ENCODE measurements around the gene CEP68.

The CEP68 gene

GRCh38 chr2:65075176-65075575, 19.0 kb downstream of the CEP68 start:
- Histone ChIP-seq H3K36me3 (ENCODE audit: insufficient read depth, low read length) (peaks cover 65% of the 10 kb centered on the region; the same call in 1 of the 2 replicates), H3K4me2 (ENCODE audit: low read depth, low read length, poor library complexity, severe bottlenecking) (no peak overlapping the region)
- no peak for TF ChIP-seq EZH2phosphoT487 (IDR thresholded peaks at IDR 0.05; ENCODE audit: borderline replicate concordance)
- TF ChIP-seq, protein P1, sequence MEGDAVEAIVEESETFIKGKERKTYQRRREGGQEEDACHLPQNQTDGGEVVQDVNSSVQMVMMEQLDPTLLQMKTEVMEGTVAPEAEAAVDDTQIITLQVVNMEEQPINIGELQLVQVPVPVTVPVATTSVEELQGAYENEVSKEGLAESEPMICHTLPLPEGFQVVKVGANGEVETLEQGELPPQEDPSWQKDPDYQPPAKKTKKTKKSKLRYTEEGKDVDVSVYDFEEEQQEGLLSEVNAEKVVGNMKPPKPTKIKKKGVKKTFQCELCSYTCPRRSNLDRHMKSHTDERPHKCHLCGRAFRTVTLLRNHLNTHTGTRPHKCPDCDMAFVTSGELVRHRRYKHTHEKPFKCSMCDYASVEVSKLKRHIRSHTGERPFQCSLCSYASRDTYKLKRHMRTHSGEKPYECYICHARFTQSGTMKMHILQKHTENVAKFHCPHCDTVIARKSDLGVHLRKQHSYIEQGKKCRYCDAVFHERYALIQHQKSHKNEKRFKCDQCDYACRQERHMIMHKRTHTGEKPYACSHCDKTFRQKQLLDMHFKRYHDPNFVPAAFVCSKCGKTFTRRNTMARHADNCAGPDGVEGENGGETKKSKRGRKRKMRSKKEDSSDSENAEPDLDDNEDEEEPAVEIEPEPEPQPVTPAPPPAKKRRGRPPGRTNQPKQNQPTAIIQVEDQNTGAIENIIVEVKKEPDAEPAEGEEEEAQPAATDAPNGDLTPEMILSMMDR (conservative IDR thresholded peaks at IDR 0.05; ENCODE audit: low read length), result no peak

DNA sequence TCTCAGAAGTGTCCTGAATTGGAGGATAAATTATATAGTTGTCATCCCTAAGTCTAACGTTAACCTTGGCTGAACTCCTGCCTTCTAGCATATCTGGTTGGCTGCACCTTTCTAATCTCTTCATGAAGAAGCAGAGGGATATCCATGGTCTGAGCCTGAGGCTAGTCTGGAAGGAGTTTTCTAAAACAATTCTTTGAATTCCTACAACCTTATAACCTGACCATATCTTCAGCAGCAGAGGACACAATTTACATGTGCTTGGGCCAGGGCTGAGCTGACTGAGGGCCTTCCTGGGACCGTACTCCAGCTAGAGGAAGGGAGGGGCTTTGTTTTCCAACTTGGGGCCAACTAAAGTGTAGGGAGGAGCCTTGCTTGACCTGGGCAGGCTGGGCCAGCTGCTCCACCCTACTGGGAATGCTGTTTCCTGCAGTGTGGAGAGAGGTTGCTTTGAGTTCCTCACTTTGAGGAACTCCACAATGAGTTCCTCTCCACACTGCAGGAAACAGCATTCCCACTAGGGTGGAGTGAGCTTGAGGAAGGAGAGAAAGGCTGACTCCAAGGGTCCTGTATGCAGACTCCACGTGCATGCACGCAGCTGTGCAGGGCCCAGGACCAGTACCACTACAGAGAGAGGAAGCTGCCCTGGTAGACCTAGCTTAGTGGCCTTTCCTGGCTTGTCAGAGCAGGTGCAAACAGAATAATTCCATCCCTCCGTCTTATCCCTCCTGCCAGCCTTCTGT, 19.6 kb downstream of the CEP68 start:
- H3K9me2 ChIP-seq (replicated peaks; ENCODE audit: low read depth, low read length), result no peaks in the 10 kb centered on the region
- H3K9me3 ChIP-seq (ENCODE audit: insufficient read depth, low read depth, low read length), result no peaks in the 10 kb centered on the region
- no peaks in the 10 kb centered on the region for H3K4me1 ChIP-seq (ENCODE audit: insufficient read depth, low read length, poor library complexity, severe bottlenecking)
- TF ChIP-seq, protein P1 (conservative IDR thresholded peaks at IDR 0.05; ENCODE audit: low read length), result no peak
- TF ChIP-seq EZH2phosphoT487 (IDR thresholded peaks at IDR 0.05; ENCODE audit: borderline replicate concordance), result no peak
- H4K20me1 ChIP-seq (ENCODE audit: insufficient read depth, low read length, poor library complexity, severe bottlenecking), result no peaks in the 10 kb centered on the region
- no peak overlapping the region for H3K4me2 ChIP-seq (ENCODE audit: low read depth, low read length, poor library complexity, severe bottlenecking)
- H3K4me3 ChIP-seq (ENCODE audit: low read length, poor library complexity, severe bottlenecking), result no peak overlapping the region
- H3K36me3 ChIP-seq (ENCODE audit: insufficient read depth, low read length), result peaks cover 62% of the 10 kb centered on the region; the same call in 1 of the 2 replicates
- no peaks in the 10 kb centered on the region for H3F3A ChIP-seq (ENCODE audit: low read depth)
- no peaks in the 10 kb centered on the region for H3K79me2 ChIP-seq (ENCODE audit: insufficient read depth, low read length)
- no peaks in the 10 kb centered on the region for H3K27me3 ChIP-seq (ENCODE audit: insufficient read depth, low read length, poor library complexity, severe bottlenecking)
- H2AFZ ChIP-seq (ENCODE audit: low read length), result no peak overlapping the region
- H3K9ac ChIP-seq (ENCODE audit: low read depth, low read length, poor library complexity, severe bottlenecking), result no peak overlapping the region

More at GRCh38 chr2:65075176-65075575, 19.0 kb downstream of the CEP68 start:
- Histone ChIP-seq H4K20me1 (ENCODE audit: insufficient read depth, low read length, poor library complexity, severe bottlenecking) (no peaks in the 10 kb centered on the region), H3K9ac (ENCODE audit: low read depth, low read length, poor library complexity, severe bottlenecking) (no peak overlapping the region), H3K27me3 (ENCODE audit: insufficient read depth, low read length, poor library complexity, severe bottlenecking) (no peaks in the 10 kb centered on the region), H3K4me1 (ENCODE audit: insufficient read depth, low read length, poor library complexity, severe bottlenecking) (no peaks in the 10 kb centered on the region), H3K9me2 (replicated peaks; ENCODE audit: low read depth, low read length) (no peaks in the 10 kb centered on the region), H3K79me2 (ENCODE audit: insufficient read depth, low read length) (no peaks in the 10 kb centered on the region), H2AFZ (ENCODE audit: low read length) (no peak overlapping the region), H3K4me3 (ENCODE audit: low read length, poor library complexity, severe bottlenecking) (no peak overlapping the region), H3K9me3 (ENCODE audit: insufficient read depth, low read depth, low read length) (no peaks in the 10 kb centered on the region), H3F3A (ENCODE audit: low read depth) (no peaks in the 10 kb centered on the region)

DNA sequence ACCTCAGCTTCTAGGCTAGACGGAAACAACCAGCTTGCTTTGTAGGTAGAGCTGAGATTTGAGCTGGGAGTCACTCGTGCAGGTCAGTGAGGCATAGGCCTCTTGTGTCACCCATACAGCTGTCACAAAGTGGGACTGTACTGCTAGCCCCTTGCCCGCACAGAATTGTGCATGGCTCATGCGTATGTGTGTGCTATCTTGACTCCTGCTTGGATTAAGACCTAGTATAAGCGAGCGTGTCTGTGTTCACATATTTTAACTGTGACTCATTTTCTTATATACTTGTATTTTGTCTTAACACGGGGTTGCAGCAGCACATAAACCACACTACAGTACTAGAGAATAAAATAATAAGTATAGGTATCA, 20.1 kb downstream of the CEP68 start:
- Histone ChIP-seq H3K9me2 (replicated peaks; ENCODE audit: low read depth, low read length) (no peaks in the 10 kb centered on the region), H3K9ac (ENCODE audit: low read depth, low read length, poor library complexity, severe bottlenecking) (no peak overlapping the region), H3K79me2 (ENCODE audit: insufficient read depth, low read length) (no peaks in the 10 kb centered on the region), H3F3A (ENCODE audit: low read depth) (no peaks in the 10 kb centered on the region), H3K4me2 (ENCODE audit: low read depth, low read length, poor library complexity, severe bottlenecking) (no peak overlapping the region), H3K36me3 (ENCODE audit: insufficient read depth, low read length) (peaks cover 57% of the 10 kb centered on the region; the same call in 1 of the 2 replicates), H3K27me3 (ENCODE audit: insufficient read depth, low read length, poor library complexity, severe bottlenecking) (no peaks in the 10 kb centered on the region), H2AFZ (ENCODE audit: low read length) (no peak overlapping the region), H4K20me1 (ENCODE audit: insufficient read depth, low read length, poor library complexity, severe bottlenecking) (no peaks in the 10 kb centered on the region), H3K4me3 (ENCODE audit: low read length, poor library complexity, severe bottlenecking) (no peak overlapping the region), H3K9me3 (ENCODE audit: insufficient read depth, low read depth, low read length) (no peaks in the 10 kb centered on the region), H3K4me1 (ENCODE audit: insufficient read depth, low read length, poor library complexity, severe bottlenecking) (no peaks in the 10 kb centered on the region)
- TF ChIP-seq, protein P1 (conservative IDR thresholded peaks at IDR 0.05; ENCODE audit: low read length), result no peak
- TF ChIP-seq EZH2phosphoT487 (IDR thresholded peaks at IDR 0.05; ENCODE audit: borderline replicate concordance), result no peak
